Prostate gland (tissue), 2 donors: ENCODE results near the gene FAM221B.

Source experiments
- POLR2A ChIP-seq: fragments of 450-650 bp; IDR thresholded peaks from one replicate; pipeline ENCODE4 v1.6.1; 2016; ENCODE audit warnings: antibody characterized with exemption, mild to moderate bottlenecking
- TF ChIP-seq, protein P1 (sequence below), 4 experiments: fragments of 200-600 bp in 2 of 4; fragments of 450-650 bp in 2 of 4; sonication (generic) in 2 of 4; IDR thresholded peaks; 1 replicate in 3 of 4; 2 replicates in 1 of 4; pipeline ENCODE4 v1.5.1; 2016 to 2019; ENCODE audit warnings: antibody characterized with exemption in 4 of 4, mild to moderate bottlenecking in 2 of 4, moderate library complexity in 2 of 4

DNA sequence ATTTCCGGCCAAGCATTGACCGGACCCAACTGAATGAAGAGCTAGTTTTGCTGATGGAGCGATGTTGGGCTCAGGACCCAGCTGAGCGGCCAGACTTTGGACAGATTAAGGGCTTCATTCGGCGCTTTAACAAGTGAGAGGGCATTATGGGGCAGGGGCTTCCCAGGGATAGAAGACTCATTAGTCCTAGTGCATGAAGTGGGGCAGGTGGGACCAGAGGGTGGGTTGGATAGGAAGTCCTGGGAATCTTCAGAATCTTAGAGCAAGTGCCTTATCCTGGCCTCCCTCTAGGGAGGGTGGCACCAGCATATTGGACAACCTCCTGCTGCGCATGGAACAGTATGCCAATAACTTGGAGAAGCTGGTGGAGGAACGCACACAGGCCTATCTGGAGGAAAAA, 22.4 kb downstream of the FAM221B start:
- TF ChIP-seq POLR2A: no peak
- TF ChIP-seq, protein P1, sequence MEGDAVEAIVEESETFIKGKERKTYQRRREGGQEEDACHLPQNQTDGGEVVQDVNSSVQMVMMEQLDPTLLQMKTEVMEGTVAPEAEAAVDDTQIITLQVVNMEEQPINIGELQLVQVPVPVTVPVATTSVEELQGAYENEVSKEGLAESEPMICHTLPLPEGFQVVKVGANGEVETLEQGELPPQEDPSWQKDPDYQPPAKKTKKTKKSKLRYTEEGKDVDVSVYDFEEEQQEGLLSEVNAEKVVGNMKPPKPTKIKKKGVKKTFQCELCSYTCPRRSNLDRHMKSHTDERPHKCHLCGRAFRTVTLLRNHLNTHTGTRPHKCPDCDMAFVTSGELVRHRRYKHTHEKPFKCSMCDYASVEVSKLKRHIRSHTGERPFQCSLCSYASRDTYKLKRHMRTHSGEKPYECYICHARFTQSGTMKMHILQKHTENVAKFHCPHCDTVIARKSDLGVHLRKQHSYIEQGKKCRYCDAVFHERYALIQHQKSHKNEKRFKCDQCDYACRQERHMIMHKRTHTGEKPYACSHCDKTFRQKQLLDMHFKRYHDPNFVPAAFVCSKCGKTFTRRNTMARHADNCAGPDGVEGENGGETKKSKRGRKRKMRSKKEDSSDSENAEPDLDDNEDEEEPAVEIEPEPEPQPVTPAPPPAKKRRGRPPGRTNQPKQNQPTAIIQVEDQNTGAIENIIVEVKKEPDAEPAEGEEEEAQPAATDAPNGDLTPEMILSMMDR (IDR thresholded peaks at IDR 0.05): no peak
